GM23338 (cell line): ENCODE data around the gene CNTRL. TPM values are rescaled to one million over a fixed set of nuclear protein-coding genes. Genes with fewer than 3 reads are reported as not detected.

ENCODE experiments used
- ATAC-seq: fragments of 200-7000 bp; cut with Tn5 transposase; 3 replicates; pipeline ENCODE4 v1.9.1; 2020
- DNase-seq: peaks from one replicate; pipeline ENCODE4 v3.0.0-alpha.2; 2015; ENCODE audit warnings: low spot score
- H2AFZ ChIP-seq: fragments of 200-600 bp; sonication (generic); 2 replicates; pipeline ENCODE4 v1.8.0; 2016; ENCODE audit warnings: antibody characterized with exemption, mild to moderate bottlenecking, moderate library complexity
- H3F3A ChIP-seq: fragments of 200-600 bp; sonication (generic); replicated peaks from 2 replicates; pipeline ENCODE4 v1.8.0; 2017; ENCODE audit warnings: antibody characterized with exemption, mixed run types, low read depth
- H3K27ac ChIP-seq: fragments of 200-600 bp; sonication (generic); 2 replicates; pipeline ENCODE4 v1.6.1; 2016; ENCODE audit warnings: low read depth
- H3K27me3 ChIP-seq: fragments of 200-600 bp; sonication (generic); 2 replicates; pipeline ENCODE4 v1.8.0; 2016; ENCODE audit warnings: mild to moderate bottlenecking, mixed run types, moderate library complexity; ENCODE audit not compliant: insufficient read depth
- H3K36me3 ChIP-seq: fragments of 200-600 bp; sonication (generic); 2 replicates; pipeline ENCODE4 v1.8.0; 2016; ENCODE audit warnings: mild to moderate bottlenecking; ENCODE audit not compliant: insufficient read depth
- H3K4me1 ChIP-seq: fragments of 200-600 bp; sonication (generic); 2 replicates; pipeline ENCODE4 v1.8.0; 2016; ENCODE audit warnings: mild to moderate bottlenecking, moderate library complexity; ENCODE audit not compliant: insufficient read depth
- H3K4me2 ChIP-seq: fragments of 200-600 bp; sonication (generic); 2 replicates; pipeline ENCODE4 v1.7.1; 2017; ENCODE audit warnings: mixed run types
- H3K4me3 ChIP-seq: fragments of 200-600 bp; sonication (generic); 2 replicates; pipeline ENCODE4 v1.6.1; 2016; ENCODE audit warnings: mixed run types
- H3K79me2 ChIP-seq: fragments of 200-600 bp; sonication (generic); replicated peaks from 2 replicates; pipeline ENCODE4 v1.8.0; 2017; ENCODE audit warnings: mild to moderate bottlenecking; ENCODE audit not compliant: insufficient read depth
- H3K9me2 ChIP-seq: fragments of 200-600 bp; sonication (generic); 2 replicates; pipeline ENCODE4 v1.8.0; 2017; ENCODE audit not compliant: insufficient read depth
- H4K20me1 ChIP-seq: fragments of 200-600 bp; sonication (generic); replicated peaks from 2 replicates; pipeline ENCODE4 v1.8.0; 2017; ENCODE audit warnings: mild to moderate bottlenecking; ENCODE audit not compliant: insufficient read depth
- H3K27ac Mint-ChIP-seq: 2 replicates; pipeline ENCODE4 v1.8.0; 2020; ENCODE audit warnings: inconsistent platforms, mild to moderate bottlenecking, moderate library complexity, mixed read lengths
- H3K27me3 Mint-ChIP-seq: 3 replicates; pipeline ENCODE4 v1.8.0; 2022; ENCODE audit warnings: low read depth, mild to moderate bottlenecking, moderate library complexity, mixed read lengths, inconsistent platforms; ENCODE audit not compliant: insufficient read depth, poor library complexity
- H3K36me3 Mint-ChIP-seq: 3 replicates; pipeline ENCODE4 v1.8.0; 2021; ENCODE audit warnings: low read depth, mild to moderate bottlenecking, inconsistent platforms, moderate library complexity, mixed read lengths
- H3K4me1 Mint-ChIP-seq: 3 replicates; pipeline ENCODE4 v1.8.0; 2020; ENCODE audit warnings: mild to moderate bottlenecking, inconsistent platforms, mixed read lengths
- H3K4me3 Mint-ChIP-seq: 3 replicates; pipeline ENCODE4 v1.8.0; 2021; ENCODE audit warnings: moderate library complexity, mild to moderate bottlenecking, inconsistent platforms, mixed read lengths
- H3K9me3 Mint-ChIP-seq: 3 replicates; pipeline ENCODE4 v1.8.0; 2020; ENCODE audit warnings: moderate library complexity, mild to moderate bottlenecking, inconsistent platforms, mixed read lengths
- CREB1 ChIP-seq: fragments of 250-450 bp; sonication (Bioruptor Pico); IDR thresholded peaks from 2 replicates; pipeline ENCODE4 v1.5.0; 2020; ENCODE audit warnings: low read depth, mild to moderate bottlenecking, moderate library complexity
- EZH2 ChIP-seq: fragments of 200-600 bp; sonication (generic); IDR thresholded peaks from one replicate; pipeline ENCODE4 v1.8.0; 2017; ENCODE audit warnings: antibody characterized with exemption, mild to moderate bottlenecking, low read depth; ENCODE audit not compliant: unreplicated experiment
- EZH2phosphoT487 ChIP-seq: fragments of 200-600 bp; sonication (generic); IDR thresholded peaks from one replicate; pipeline ENCODE4 v1.8.1; 2018; ENCODE audit warnings: antibody characterized with exemption; ENCODE audit not compliant: unreplicated experiment
- NANOG ChIP-seq: IDR thresholded peaks from 2 replicates; pipeline ENCODE4 v1.6.1; 2016; ENCODE audit warnings: antibody characterized with exemption, borderline replicate concordance
- POLR2AphosphoS5 ChIP-seq: IDR thresholded peaks from 2 replicates; pipeline ENCODE4 v1.6.1; 2016; ENCODE audit warnings: antibody characterized with exemption, low read depth
- REST ChIP-seq: IDR thresholded peaks from one replicate; pipeline ENCODE4 v1.6.1; 2018; ENCODE audit warnings: antibody characterized with exemption; ENCODE audit not compliant: unreplicated experiment
- STAT1 ChIP-seq: IDR thresholded peaks from one replicate; pipeline ENCODE4 v1.6.1; 2016; ENCODE audit warnings: antibody characterized with exemption; ENCODE audit not compliant: unreplicated experiment
- ZNF114 ChIP-seq: fragments of 250-450 bp; sonication (Bioruptor Pico); IDR thresholded peaks from 2 replicates; pipeline ENCODE4 v1.5.0; 2020; ENCODE audit warnings: mild to moderate bottlenecking, moderate library complexity
- polyA plus RNA-seq: library from polyadenylated mRNA; unstranded; fragments of >200 nt; fragmentation: Nextera tagmentation; extraction: Ambion mirVana; gene quantifications from 2 replicates; pipeline ENCODE4 v1.2.1, GENCODE V29; 2016
- total RNA-seq: library from RNA; depleted of rRNA; stranded (reverse); fragments of >200 nt; shearing (Covaris generic); gene quantifications from 2 replicates; pipeline ENCODE4 v1.2.3, GENCODE V29; 2014
- TF ChIP-seq, protein P1 (sequence below), 2 experiments: fragments of 200-600 bp in 1 of 2; sonication (generic) in 1 of 2; conservative IDR thresholded peaks; 2 replicates each; pipeline versions ENCODE4 v1.5.1 to v1.6.1; 2016 to 2017; ENCODE audit warnings: antibody characterized with exemption in 2 of 2, low read depth in 2 of 2, mild to moderate bottlenecking in 2 of 2, moderate library complexity in 1 of 2

The CNTRL gene
- total and polyA plus RNA-seq, 2 experiments from 2014 or later = 9.2 to 11.7 TPM

DNA sequence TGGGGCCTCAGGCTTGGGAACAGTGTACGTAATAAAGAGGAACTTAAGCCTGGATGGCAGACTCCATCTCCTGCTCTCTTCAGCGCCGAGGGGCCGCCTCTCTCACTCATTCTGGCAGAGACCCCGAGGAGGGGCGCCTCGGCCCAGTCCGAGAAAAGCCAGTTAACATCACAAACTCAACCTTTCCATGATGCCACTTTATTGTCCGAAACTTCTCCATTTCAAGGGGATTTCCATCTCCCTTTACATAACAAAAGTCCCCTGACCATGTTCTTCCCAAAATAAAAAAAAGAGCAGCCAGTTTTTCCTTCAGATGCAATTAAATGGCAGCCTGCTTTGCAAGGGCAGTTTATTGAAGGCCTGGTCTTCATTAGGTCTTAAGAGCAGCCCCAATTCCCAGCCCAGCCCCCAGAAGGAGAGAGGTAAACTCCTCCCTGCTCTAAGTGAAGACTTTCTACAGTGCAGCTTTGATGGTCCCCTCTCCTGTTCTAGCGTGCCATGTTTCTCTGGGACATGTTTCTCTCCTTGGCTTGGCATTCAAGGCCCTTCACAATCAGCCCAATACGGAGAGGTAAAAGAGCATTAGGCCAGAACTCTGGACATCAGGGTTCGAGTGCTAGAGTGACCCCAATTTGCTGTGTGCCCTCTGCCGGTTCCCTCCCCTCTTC lies 146.4 kb downstream of the CNTRL start:
- Histone ChIP-seq H3K4me2 (peak overlapping the region; percentile 28), H3K36me3 (no peaks in the 10 kb centered on the region), H3K4me3 (peak overlapping the region; percentile 9; the same call in 1 of the 2 replicates), H3K27me3 (no peaks in the 10 kb centered on the region), H3K4me1 (peaks cover 33% of the 10 kb centered on the region), H4K20me1 (no peaks in the 10 kb centered on the region), H3K9me2 (no peaks in the 10 kb centered on the region), H2AFZ (peak overlapping the region; percentile 2; the same call in 1 of the 2 replicates), H3K79me2 (no peaks in the 10 kb centered on the region), H3F3A (no peaks in the 10 kb centered on the region; the same call in 1 of the 2 replicates), H3K27ac (peak overlapping the region; percentile 67)
- peaks cover 33% of the 10 kb centered on the region for H3K4me1 Mint-ChIP-seq
- ATAC-seq (peak; percentile 93), DNase-seq (peak; percentile 79)
- H3K4me3 Mint-ChIP-seq = peak overlapping the region; percentile 56
- peak overlapping the region; percentile 89 for H3K27ac Mint-ChIP-seq
- peaks cover 9% of the 10 kb centered on the region for H3K27me3 Mint-ChIP-seq
- peaks cover 3% of the 10 kb centered on the region; the same call in 2 of the 3 replicates for H3K36me3 Mint-ChIP-seq
- TF ChIP-seq POLR2AphosphoS5 (no peak), CREB1 (peak; percentile 43), ZNF114 (CRISPR knock-in tag) (peak; percentile 27; the same call in 1 of the 2 replicates)
- no peaks in the 10 kb centered on the region; the same call in 2 of the 3 replicates for H3K9me3 Mint-ChIP-seq

DNA sequence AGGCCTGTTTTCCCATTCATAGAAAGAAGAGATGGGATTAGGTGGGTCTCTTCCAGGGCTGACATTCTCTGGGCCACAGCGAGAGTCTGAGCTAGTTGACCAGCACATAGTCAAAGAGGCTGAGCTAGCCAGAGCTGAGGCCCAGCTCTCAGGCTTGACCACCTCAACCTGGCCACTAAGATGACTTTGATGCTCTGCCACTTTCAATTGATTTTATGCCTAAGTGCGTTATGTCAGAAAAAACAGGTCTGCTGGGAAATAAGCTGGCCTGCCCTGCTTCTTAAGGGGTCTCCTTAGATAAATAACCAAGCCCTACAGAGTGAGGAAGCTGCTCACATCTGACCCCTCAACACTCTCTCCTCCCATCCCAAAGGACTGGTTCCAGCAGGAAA lies 146.9 kb downstream of the CNTRL start:
- Histone ChIP-seq H3K36me3 (no peaks in the 10 kb centered on the region), H3F3A (no peaks in the 10 kb centered on the region; the same call in 1 of the 2 replicates), H3K27ac (peak overlapping the region; percentile 67), H2AFZ (peak overlapping the region; percentile 2; the same call in 1 of the 2 replicates), H4K20me1 (no peaks in the 10 kb centered on the region), H3K4me1 (peaks cover 33% of the 10 kb centered on the region), H3K4me2 (peak overlapping the region; percentile 28), H3K79me2 (no peaks in the 10 kb centered on the region), H3K27me3 (no peaks in the 10 kb centered on the region), H3K9me2 (no peaks in the 10 kb centered on the region), H3K4me3 (peak overlapping the region; percentile 9; the same call in 1 of the 2 replicates)
- Mint-ChIP-seq H3K4me1 (peaks cover 33% of the 10 kb centered on the region), H3K9me3 (no peaks in the 10 kb centered on the region; the same call in 2 of the 3 replicates), H3K36me3 (peaks cover 3% of the 10 kb centered on the region; the same call in 1 of the 3 replicates), H3K27ac (peak overlapping the region; percentile 89), H3K4me3 (peak overlapping the region; percentile 56; the same call in 2 of the 3 replicates), H3K27me3 (peaks cover 9% of the 10 kb centered on the region)
- DNase-seq (no peak), ATAC-seq (peak; percentile 28)
- TF ChIP-seq ZNF114 (CRISPR knock-in tag) = no peak
- TF ChIP-seq NANOG = no peak
- no peak for TF ChIP-seq EZH2
- no peak for TF ChIP-seq REST
- TF ChIP-seq STAT1 = no peak
- TF ChIP-seq EZH2phosphoT487 = no peak
- TF ChIP-seq, protein P1, sequence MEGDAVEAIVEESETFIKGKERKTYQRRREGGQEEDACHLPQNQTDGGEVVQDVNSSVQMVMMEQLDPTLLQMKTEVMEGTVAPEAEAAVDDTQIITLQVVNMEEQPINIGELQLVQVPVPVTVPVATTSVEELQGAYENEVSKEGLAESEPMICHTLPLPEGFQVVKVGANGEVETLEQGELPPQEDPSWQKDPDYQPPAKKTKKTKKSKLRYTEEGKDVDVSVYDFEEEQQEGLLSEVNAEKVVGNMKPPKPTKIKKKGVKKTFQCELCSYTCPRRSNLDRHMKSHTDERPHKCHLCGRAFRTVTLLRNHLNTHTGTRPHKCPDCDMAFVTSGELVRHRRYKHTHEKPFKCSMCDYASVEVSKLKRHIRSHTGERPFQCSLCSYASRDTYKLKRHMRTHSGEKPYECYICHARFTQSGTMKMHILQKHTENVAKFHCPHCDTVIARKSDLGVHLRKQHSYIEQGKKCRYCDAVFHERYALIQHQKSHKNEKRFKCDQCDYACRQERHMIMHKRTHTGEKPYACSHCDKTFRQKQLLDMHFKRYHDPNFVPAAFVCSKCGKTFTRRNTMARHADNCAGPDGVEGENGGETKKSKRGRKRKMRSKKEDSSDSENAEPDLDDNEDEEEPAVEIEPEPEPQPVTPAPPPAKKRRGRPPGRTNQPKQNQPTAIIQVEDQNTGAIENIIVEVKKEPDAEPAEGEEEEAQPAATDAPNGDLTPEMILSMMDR (conservative IDR thresholded peaks at IDR 0.05; ENCODE audit: low read depth in 2 of 2) = no peak
